Epithelial cell of proximal tubule (primary cell): ENCODE results near the gene EEF2. TPM values are rescaled to one million over a fixed set of nuclear protein-coding genes. Genes with fewer than 3 reads are reported as not detected.

Experiments used
- DNase-seq: peaks from one replicate; pipeline ENCODE4 v3.0.0-alpha.2; 2011; ENCODE audit warnings: low read depth
- H3K4me3 ChIP-seq: 2 replicates; pipeline ENCODE4 v1.5.1; 2011; ENCODE audit warnings: low read depth, mild to moderate bottlenecking, low read length
- CTCF ChIP-seq: conservative IDR thresholded peaks from 2 replicates; pipeline ENCODE4 v1.5.1; 2012; ENCODE audit warnings: low read depth, mild to moderate bottlenecking, low read length
- total RNA-seq: library from RNA; depleted of rRNA; stranded (reverse); fragments of >200 nt; gene quantifications from 2 replicates; pipeline ENCODE4 v1.2.3, GENCODE V29; 2015

Gene EEF2
- total RNA-seq, 1 donor from 2014 or later: 1,327 TPM

- no peak for DNase-seq
- TF ChIP-seq CTCF: no peak
- no peak overlapping the region for H3K4me3 ChIP-seq
Observed at GRCh38 chr19:3978145-3978544, 7.1 kb downstream of the EEF2 start.

- no peak overlapping the region for H3K4me3 ChIP-seq
- DNase-seq: no peak
- peak; percentile 36 for TF ChIP-seq CTCF
Observed at GRCh38 chr19:3977242-3978143, 7.8 kb downstream of the EEF2 start.

- TF ChIP-seq CTCF: no peak
- no peak for DNase-seq
Observed at GRCh38 chr19:3976495-3977241, 8.6 kb downstream of the EEF2 start.

GRCh38 chr19:3975637-3976087 is 9.6 kb downstream of the EEF2 start:
- no peak for DNase-seq
- H3K4me3 ChIP-seq: no peak overlapping the region
- TF ChIP-seq CTCF: no peak

More at GRCh38 chr19:3976495-3977241, 8.6 kb downstream of the EEF2 start:
- no peak overlapping the region for H3K4me3 ChIP-seq

- DNase-seq: no peak
- no peak for TF ChIP-seq CTCF
- H3K4me3 ChIP-seq: no peak overlapping the region
Observed at GRCh38 chr19:3975144-3975543, 10.1 kb downstream of the EEF2 start.

GRCh38 chr19:3970808-3971598 is 14.3 kb downstream of the EEF2 start, which contains the start of gene DAPK3:
Gene DAPK3 (minus strand): TSS chr19:3971099. CDS start chr19:3969735, 1,364 bp downstream.
- peak; percentile 73 for DNase-seq
- TF ChIP-seq CTCF: no peak
- H3K4me3 ChIP-seq: peak within 1 kb of the TSS; percentile 91
